CD4-positive, alpha-beta T cell treated with Interleukin-4 for 4 hours (primary cell): Measurements from ENCODE around the gene BCL2A1.
"Not testable (repeated sequence)": the region's sequence is repeated elsewhere in the genome, so short reads cannot be mapped to it uniquely, and the experiment has no call there.

Source experiments
- DNase-seq: peaks from one replicate; pipeline ENCODE4 v3.0.0-alpha.2; 2020

Gene BCL2A1

GRCh38 chr15:79970624-79971434 is at the start of gene BCL2A1:
Gene BCL2A1, minus strand, starts transcription at chr15:79971196. Its CDS starts 77 bp downstream, at chr15:79971119.
- peak; percentile 77 for DNase-seq

GRCh38 chr15:80020731-80021130 is 49.7 kb upstream of the BCL2A1 start:
- no peak for DNase-seq

- DNase-seq, result not testable (repeated sequence)
Observed at GRCh38 chr15:80020149-80020548, 49.2 kb upstream of the BCL2A1 start.

- DNase-seq, result no peak
Observed at GRCh38 chr15:80019168-80019745, 48.3 kb upstream of the BCL2A1 start.

- DNase-seq, result not testable (repeated sequence)
Observed at GRCh38 chr15:80017139-80017538, 46.1 kb upstream of the BCL2A1 start.

- DNase-seq, result not testable (repeated sequence)
Observed at GRCh38 chr15:80016506-80016905, 45.5 kb upstream of the BCL2A1 start.

GRCh38 chr15:80015156-80015555 is 44.2 kb upstream of the BCL2A1 start:
- no peak for DNase-seq

- DNase-seq, result not testable (repeated sequence)
Observed at GRCh38 chr15:80014186-80014585, 43.2 kb upstream of the BCL2A1 start.

GRCh38 chr15:80012060-80012726 is 41.2 kb upstream of the BCL2A1 start:
- no peak for DNase-seq

- DNase-seq, result no peak
Observed at GRCh38 chr15:80011596-80011995, 40.6 kb upstream of the BCL2A1 start.

- not testable (repeated sequence) for DNase-seq
Observed at GRCh38 chr15:80011041-80011523, 40.1 kb upstream of the BCL2A1 start.

- no peak for DNase-seq
Observed at GRCh38 chr15:80010131-80010673, 39.2 kb upstream of the BCL2A1 start.

- DNase-seq, result no peak
Observed at GRCh38 chr15:80007532-80007931, 36.5 kb upstream of the BCL2A1 start.

- no peak for DNase-seq
Observed at GRCh38 chr15:80006946-80007345, 36.0 kb upstream of the BCL2A1 start.

- no peak for DNase-seq
Observed at GRCh38 chr15:80003934-80004472, 33.0 kb upstream of the BCL2A1 start.

GRCh38 chr15:80003171-80003570 is 32.2 kb upstream of the BCL2A1 start:
- DNase-seq, result no peak

- no peak for DNase-seq
Observed at GRCh38 chr15:80002267-80002666, 31.3 kb upstream of the BCL2A1 start.

GRCh38 chr15:79994615-79995014 is 23.6 kb upstream of the BCL2A1 start:
- no peak for DNase-seq

GRCh38 chr15:79991826-79992225 is 20.8 kb upstream of the BCL2A1 start:
- no peak for DNase-seq

- no peak for DNase-seq
Observed at GRCh38 chr15:79990997-79991334, 20.0 kb upstream of the BCL2A1 start.

- DNase-seq, result no peak
Observed at GRCh38 chr15:79990280-79990996, 19.4 kb upstream of the BCL2A1 start.

GRCh38 chr15:79989682-79990081 is 18.7 kb upstream of the BCL2A1 start:
- DNase-seq, result no peak

GRCh38 chr15:79989183-79989582 is 18.2 kb upstream of the BCL2A1 start:
- no peak for DNase-seq
